Sigmoid colon (tissue), 4 donors: ENCODE data around the gene RASGEF1B.

Source experiments
- POLR2A ChIP-seq, 2 donors: fragments of 450-650 bp; IDR thresholded peaks; one replicate each; pipeline ENCODE4 v1.6.1; 2016; ENCODE audit warnings: antibody characterized with exemption in 2 of 2, mild to moderate bottlenecking in 2 of 2, moderate library complexity in 2 of 2
- POLR2AphosphoS5 ChIP-seq, 4 donors: sonication (generic); formaldehyde crosslinking; IDR thresholded peaks; one replicate each; pipeline ENCODE4 v1.6.1; 2017; ENCODE audit warnings: antibody characterized with exemption in 4 of 4
- TF ChIP-seq, protein P1 (sequence below), 4 experiments: fragments of 450-650 bp in 3 of 4; fragments of 200-600 bp in 1 of 4; IDR thresholded peaks; one replicate each; pipeline ENCODE4 v1.5.1; 2016 to 2019; ENCODE audit warnings: antibody characterized with exemption in 4 of 4, mild to moderate bottlenecking in 3 of 4, moderate library complexity in 2 of 4

DNA sequence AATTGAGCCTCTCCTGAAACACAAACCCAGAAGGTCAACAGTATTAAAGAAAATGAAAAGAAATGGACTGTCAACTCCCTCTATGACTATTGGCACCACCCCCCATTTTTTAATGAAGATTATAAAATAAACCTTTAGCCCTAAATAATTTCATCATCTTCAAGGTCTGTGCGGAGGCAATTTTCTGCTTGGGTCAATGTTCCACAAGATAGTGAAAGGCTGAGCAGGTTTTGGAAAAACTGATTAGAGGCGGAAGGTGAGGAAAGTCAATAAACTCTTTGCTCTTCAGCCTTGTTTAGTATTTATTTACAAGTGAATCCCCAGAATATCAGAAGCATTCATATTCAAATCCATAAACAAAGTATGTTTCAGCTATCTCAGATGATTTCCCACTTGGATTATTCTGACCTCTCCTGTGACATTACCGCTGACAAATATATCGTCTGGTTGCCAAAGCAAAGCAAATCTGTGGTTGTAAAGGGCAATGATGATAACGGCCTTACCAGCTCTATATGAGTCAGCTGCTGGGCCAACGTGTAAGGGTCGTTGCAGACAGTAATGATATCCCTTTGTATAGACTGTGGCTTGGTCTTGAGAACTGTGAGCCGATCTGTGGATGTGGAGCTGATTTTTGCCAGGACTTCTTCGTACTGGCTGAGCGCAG lies 24.0 kb downstream of the RASGEF1B start:
- TF ChIP-seq, protein P1, sequence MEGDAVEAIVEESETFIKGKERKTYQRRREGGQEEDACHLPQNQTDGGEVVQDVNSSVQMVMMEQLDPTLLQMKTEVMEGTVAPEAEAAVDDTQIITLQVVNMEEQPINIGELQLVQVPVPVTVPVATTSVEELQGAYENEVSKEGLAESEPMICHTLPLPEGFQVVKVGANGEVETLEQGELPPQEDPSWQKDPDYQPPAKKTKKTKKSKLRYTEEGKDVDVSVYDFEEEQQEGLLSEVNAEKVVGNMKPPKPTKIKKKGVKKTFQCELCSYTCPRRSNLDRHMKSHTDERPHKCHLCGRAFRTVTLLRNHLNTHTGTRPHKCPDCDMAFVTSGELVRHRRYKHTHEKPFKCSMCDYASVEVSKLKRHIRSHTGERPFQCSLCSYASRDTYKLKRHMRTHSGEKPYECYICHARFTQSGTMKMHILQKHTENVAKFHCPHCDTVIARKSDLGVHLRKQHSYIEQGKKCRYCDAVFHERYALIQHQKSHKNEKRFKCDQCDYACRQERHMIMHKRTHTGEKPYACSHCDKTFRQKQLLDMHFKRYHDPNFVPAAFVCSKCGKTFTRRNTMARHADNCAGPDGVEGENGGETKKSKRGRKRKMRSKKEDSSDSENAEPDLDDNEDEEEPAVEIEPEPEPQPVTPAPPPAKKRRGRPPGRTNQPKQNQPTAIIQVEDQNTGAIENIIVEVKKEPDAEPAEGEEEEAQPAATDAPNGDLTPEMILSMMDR (IDR thresholded peaks at IDR 0.05) = no peak
- TF ChIP-seq POLR2AphosphoS5 (IDR thresholded peaks at IDR 0.05) (no peak), POLR2A (IDR thresholded peaks at IDR 0.05) (no peak)
